SK-N-MC (cell line): ENCODE measurements around the gene KCNK15.

ENCODE experiments used
- EZH2 ChIP-seq: fragments of 200-600 bp; sonication (generic); IDR thresholded peaks from one replicate; pipeline ENCODE4 v1.6.1; 2017; ENCODE audit warnings: antibody characterized with exemption
- FOXP2 ChIP-seq: optimal IDR thresholded peaks from 2 replicates; pipeline ENCODE3; 2011; ENCODE audit warnings: mild to moderate bottlenecking, moderate library complexity; ENCODE audit not compliant: insufficient read depth; ENCODE audit errors: extremely low read length, control extremely low read depth
- POLR2AphosphoS5 ChIP-seq: IDR thresholded peaks from 2 replicates; pipeline ENCODE4 v1.6.1; 2012; ENCODE audit warnings: mild to moderate bottlenecking, low read depth, low read length, borderline replicate concordance

DNA sequence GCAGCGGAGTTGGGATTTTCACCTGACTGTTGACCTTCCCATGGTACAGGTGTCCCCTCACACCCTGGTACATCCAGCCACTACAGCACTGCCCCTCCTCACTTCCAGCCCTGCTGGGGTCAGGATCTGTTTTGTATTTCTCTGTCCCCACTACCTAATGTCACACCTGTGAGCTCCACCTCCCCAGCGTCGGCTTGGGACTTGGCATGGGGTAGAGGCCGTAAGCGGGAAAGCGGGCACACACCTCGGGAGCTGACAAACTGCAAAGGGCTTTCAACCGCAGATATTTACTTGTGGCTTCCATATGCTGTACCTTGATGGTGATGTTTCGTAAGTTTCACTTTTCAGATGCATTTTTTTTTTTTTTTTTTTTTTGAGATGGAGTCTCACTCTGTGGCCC, 35.9 kb upstream of the KCNK15 start:
- TF ChIP-seq EZH2 (no peak), POLR2AphosphoS5 (no peak), FOXP2 (no peak)
